ENCODE data around the gene PSMB4. TPM values are rescaled to one million over a fixed set of nuclear protein-coding genes. Genes with fewer than 3 reads are reported as not detected.
"Not testable (repeated sequence)": the region's sequence is repeated elsewhere in the genome, so short reads cannot be mapped to it uniquely, and the experiment has no call there.

The PSMB4 gene
- total and polyA plus RNA-seq, 2 experiments from 2014 or later, result 348 to 417 TPM

DNA sequence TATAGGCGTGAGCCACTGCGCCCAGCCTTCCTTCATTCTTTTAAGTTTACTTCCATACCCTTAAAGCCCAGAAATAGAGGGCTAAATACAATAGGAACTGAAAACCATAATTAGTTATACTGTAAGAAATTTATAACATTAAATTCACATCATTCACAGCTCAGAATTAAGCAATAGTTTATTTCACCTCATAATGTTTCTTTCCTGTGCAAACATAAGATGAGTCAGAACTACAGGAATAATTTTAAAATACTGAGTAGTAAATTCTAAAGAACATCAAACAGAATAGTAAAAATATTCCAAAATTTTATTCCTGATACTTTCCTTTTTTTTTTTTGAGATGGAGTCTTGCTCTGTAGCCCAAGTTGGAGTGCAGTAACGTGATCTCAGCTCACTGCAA is 35.8 kb downstream of the PSMB4 start:
- Histone ChIP-seq H3K9me2 (ENCODE audit: insufficient read depth) (no peaks in the 10 kb centered on the region), H3K36me3 (ENCODE audit: insufficient read depth) (peaks cover 13% of the 10 kb centered on the region; the same call in 1 of the 2 replicates), H3K27me3 (ENCODE audit: insufficient read depth) (no peaks in the 10 kb centered on the region), H4K20me1 (replicated peaks; ENCODE audit: insufficient read depth) (peaks cover 26% of the 10 kb centered on the region), H3F3A (replicated peaks; ENCODE audit: low read depth) (no peaks in the 10 kb centered on the region), H3K4me2 (no peak overlapping the region), H3K79me2 (replicated peaks; ENCODE audit: insufficient read depth) (peaks cover 100% of the 10 kb centered on the region), H2AFZ (no peak overlapping the region), H3K27ac (ENCODE audit: low read depth) (no peak overlapping the region), H3K4me1 (ENCODE audit: insufficient read depth) (no peaks in the 10 kb centered on the region), H3K4me3 (no peak overlapping the region)
- TF ChIP-seq CREB1 (CRISPR knock-in tag; IDR thresholded peaks at IDR 0.05; ENCODE audit: low read depth), result no peak
- no peak for TF ChIP-seq EZH2phosphoT487 (IDR thresholded peaks at IDR 0.05; ENCODE audit: unreplicated experiment)
- no peak for TF ChIP-seq ZNF331 (CRISPR knock-in tag; IDR thresholded peaks at IDR 0.05; ENCODE audit: low read depth)
- TF ChIP-seq JUNB (IDR thresholded peaks at IDR 0.05; ENCODE audit: unreplicated experiment), result no peak
- TF ChIP-seq, protein P1, sequence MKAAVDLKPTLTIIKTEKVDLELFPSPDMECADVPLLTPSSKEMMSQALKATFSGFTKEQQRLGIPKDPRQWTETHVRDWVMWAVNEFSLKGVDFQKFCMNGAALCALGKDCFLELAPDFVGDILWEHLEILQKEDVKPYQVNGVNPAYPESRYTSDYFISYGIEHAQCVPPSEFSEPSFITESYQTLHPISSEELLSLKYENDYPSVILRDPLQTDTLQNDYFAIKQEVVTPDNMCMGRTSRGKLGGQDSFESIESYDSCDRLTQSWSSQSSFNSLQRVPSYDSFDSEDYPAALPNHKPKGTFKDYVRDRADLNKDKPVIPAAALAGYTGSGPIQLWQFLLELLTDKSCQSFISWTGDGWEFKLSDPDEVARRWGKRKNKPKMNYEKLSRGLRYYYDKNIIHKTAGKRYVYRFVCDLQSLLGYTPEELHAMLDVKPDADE (IDR thresholded peaks at IDR 0.05), result no peak
- TF ChIP-seq, protein P2, sequence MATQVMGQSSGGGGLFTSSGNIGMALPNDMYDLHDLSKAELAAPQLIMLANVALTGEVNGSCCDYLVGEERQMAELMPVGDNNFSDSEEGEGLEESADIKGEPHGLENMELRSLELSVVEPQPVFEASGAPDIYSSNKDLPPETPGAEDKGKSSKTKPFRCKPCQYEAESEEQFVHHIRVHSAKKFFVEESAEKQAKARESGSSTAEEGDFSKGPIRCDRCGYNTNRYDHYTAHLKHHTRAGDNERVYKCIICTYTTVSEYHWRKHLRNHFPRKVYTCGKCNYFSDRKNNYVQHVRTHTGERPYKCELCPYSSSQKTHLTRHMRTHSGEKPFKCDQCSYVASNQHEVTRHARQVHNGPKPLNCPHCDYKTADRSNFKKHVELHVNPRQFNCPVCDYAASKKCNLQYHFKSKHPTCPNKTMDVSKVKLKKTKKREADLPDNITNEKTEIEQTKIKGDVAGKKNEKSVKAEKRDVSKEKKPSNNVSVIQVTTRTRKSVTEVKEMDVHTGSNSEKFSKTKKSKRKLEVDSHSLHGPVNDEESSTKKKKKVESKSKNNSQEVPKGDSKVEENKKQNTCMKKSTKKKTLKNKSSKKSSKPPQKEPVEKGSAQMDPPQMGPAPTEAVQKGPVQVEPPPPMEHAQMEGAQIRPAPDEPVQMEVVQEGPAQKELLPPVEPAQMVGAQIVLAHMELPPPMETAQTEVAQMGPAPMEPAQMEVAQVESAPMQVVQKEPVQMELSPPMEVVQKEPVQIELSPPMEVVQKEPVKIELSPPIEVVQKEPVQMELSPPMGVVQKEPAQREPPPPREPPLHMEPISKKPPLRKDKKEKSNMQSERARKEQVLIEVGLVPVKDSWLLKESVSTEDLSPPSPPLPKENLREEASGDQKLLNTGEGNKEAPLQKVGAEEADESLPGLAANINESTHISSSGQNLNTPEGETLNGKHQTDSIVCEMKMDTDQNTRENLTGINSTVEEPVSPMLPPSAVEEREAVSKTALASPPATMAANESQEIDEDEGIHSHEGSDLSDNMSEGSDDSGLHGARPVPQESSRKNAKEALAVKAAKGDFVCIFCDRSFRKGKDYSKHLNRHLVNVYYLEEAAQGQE (IDR thresholded peaks at IDR 0.05; ENCODE audit: unreplicated experiment), result no peak
- no peak for TF ChIP-seq NANOG (IDR thresholded peaks at IDR 0.05; ENCODE audit: borderline replicate concordance)
- no peak for DNase-seq (ENCODE audit: low spot score)
- H3K4me1 Mint-ChIP-seq, result no peaks in the 10 kb centered on the region
- H3K36me3 Mint-ChIP-seq (ENCODE audit: low read depth), result peaks cover 19% of the 10 kb centered on the region; the same call in 2 of the 3 replicates
- H3K9me3 Mint-ChIP-seq, result no peaks in the 10 kb centered on the region
- no peak for ATAC-seq
- peaks cover 2% of the 10 kb centered on the region for H3K27me3 Mint-ChIP-seq (ENCODE audit: insufficient read depth, low read depth, poor library complexity)
- no peak overlapping the region for H3K4me3 Mint-ChIP-seq
- H3K27ac Mint-ChIP-seq, result no peak overlapping the region

DNA sequence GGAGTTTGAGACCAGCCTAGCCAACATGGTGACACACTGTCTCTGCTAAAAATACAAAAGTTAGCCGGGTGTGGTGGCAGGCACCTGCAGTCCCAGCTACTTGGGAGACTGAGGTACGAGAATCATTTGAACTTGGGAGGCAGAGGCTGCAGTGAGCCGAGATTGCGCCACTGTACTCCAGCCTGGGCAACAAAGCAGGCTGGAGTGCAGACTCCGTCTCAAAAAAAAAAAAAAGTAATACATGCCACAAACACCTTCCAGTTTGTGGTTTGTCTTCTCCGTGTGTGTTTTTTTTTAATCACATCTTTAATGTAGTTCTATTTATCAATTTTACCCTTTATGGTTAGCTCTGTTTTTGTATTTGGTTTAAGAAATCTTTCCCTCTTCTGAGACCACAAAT is 37.6 kb downstream of the PSMB4 start:
- no peak for ATAC-seq
- no peak for TF ChIP-seq JUNB (IDR thresholded peaks at IDR 0.05; ENCODE audit: unreplicated experiment)
- TF ChIP-seq, protein P3, sequence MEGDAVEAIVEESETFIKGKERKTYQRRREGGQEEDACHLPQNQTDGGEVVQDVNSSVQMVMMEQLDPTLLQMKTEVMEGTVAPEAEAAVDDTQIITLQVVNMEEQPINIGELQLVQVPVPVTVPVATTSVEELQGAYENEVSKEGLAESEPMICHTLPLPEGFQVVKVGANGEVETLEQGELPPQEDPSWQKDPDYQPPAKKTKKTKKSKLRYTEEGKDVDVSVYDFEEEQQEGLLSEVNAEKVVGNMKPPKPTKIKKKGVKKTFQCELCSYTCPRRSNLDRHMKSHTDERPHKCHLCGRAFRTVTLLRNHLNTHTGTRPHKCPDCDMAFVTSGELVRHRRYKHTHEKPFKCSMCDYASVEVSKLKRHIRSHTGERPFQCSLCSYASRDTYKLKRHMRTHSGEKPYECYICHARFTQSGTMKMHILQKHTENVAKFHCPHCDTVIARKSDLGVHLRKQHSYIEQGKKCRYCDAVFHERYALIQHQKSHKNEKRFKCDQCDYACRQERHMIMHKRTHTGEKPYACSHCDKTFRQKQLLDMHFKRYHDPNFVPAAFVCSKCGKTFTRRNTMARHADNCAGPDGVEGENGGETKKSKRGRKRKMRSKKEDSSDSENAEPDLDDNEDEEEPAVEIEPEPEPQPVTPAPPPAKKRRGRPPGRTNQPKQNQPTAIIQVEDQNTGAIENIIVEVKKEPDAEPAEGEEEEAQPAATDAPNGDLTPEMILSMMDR (conservative IDR thresholded peaks at IDR 0.05; ENCODE audit: low read depth in 2 of 2), result no peak
- no peak for TF ChIP-seq ZNF114 (CRISPR knock-in tag; IDR thresholded peaks at IDR 0.05)
- no peak for TF ChIP-seq EZH2 (IDR thresholded peaks at IDR 0.05; ENCODE audit: low read depth, unreplicated experiment)

DNA sequence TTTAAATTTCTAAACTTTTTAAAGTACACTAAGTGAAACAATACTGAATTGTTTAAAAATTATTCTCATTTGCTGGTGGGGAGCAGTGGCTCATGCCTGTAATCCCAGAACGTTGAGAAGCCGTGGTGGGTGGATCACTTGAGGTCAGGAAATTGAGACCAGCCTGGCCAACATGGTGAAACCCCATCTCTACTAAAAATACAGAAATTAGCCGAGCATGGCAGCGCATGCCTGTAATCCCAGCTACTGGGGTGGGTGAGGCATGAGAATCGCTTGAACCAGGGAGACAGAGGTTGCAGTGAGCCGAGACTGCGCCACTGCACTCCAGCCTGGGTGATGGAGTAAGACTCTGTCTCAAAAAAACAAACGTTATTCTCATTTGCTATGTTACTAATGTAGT is 38.0 kb downstream of the PSMB4 start:
- ATAC-seq, result not testable (repeated sequence)

More for the DNA sequence above, 37.6 kb downstream of the PSMB4 start:
- Mint-ChIP-seq H3K9me3 (no peaks in the 10 kb centered on the region), H3K4me3 (no peak overlapping the region), H3K27me3 (ENCODE audit: insufficient read depth, low read depth, poor library complexity) (peaks cover 2% of the 10 kb centered on the region), H3K36me3 (ENCODE audit: low read depth) (peaks cover 27% of the 10 kb centered on the region; the same call in 2 of the 3 replicates), H3K27ac (no peak overlapping the region), H3K4me1 (no peaks in the 10 kb centered on the region)
- peaks cover 100% of the 10 kb centered on the region for H3K79me2 ChIP-seq (replicated peaks; ENCODE audit: insufficient read depth)
- H3K4me1 ChIP-seq (ENCODE audit: insufficient read depth), result no peaks in the 10 kb centered on the region
- no peak for DNase-seq (ENCODE audit: low spot score)
- H2AFZ ChIP-seq, result no peak overlapping the region
- peaks cover 31% of the 10 kb centered on the region for H4K20me1 ChIP-seq (replicated peaks; ENCODE audit: insufficient read depth)
- H3F3A ChIP-seq (replicated peaks; ENCODE audit: low read depth), result no peaks in the 10 kb centered on the region
- no peak overlapping the region for H3K4me3 ChIP-seq
- no peak overlapping the region for H3K4me2 ChIP-seq
- no peaks in the 10 kb centered on the region for H3K9me2 ChIP-seq (ENCODE audit: insufficient read depth)
- H3K27ac ChIP-seq (ENCODE audit: low read depth), result no peak overlapping the region
- no peaks in the 10 kb centered on the region for H3K27me3 ChIP-seq (ENCODE audit: insufficient read depth)
- H3K36me3 ChIP-seq (ENCODE audit: insufficient read depth), result peaks cover 13% of the 10 kb centered on the region; the same call in 1 of the 2 replicates

More for the DNA sequence above, 38.0 kb downstream of the PSMB4 start:
- H3F3A ChIP-seq (replicated peaks; ENCODE audit: low read depth); H3K27ac Mint-ChIP-seq; H3K4me1 Mint-ChIP-seq; H3K4me3 Mint-ChIP-seq; H3K9me3 Mint-ChIP-seq; H3K4me1 ChIP-seq (ENCODE audit: insufficient read depth); H3K27me3 ChIP-seq (ENCODE audit: insufficient read depth); H3K4me2 ChIP-seq; DNase-seq (ENCODE audit: low spot score); H3K27ac ChIP-seq (ENCODE audit: low read depth); H2AFZ ChIP-seq; H3K4me3 ChIP-seq; H3K9me2 ChIP-seq (ENCODE audit: insufficient read depth); H3K27me3 Mint-ChIP-seq (ENCODE audit: insufficient read depth, low read depth, poor library complexity): not testable (repeated sequence)
- peaks cover 100% of the 10 kb centered on the region for H3K79me2 ChIP-seq (replicated peaks; ENCODE audit: insufficient read depth)
- H3K36me3 Mint-ChIP-seq (ENCODE audit: low read depth), result peaks cover 28% of the 10 kb centered on the region; the same call in 2 of the 3 replicates
- H4K20me1 ChIP-seq (replicated peaks; ENCODE audit: insufficient read depth), result peaks cover 31% of the 10 kb centered on the region
- H3K36me3 ChIP-seq (ENCODE audit: insufficient read depth), result peaks cover 13% of the 10 kb centered on the region; the same call in 1 of the 2 replicates

Data from GM23338 (cell line).